H9 (cell line): ENCODE data around the gene MICALL1. TPM values are rescaled to one million over a fixed set of nuclear protein-coding genes. Genes with fewer than 3 reads are reported as not detected.

Experiments used
- DNase-seq: peaks from one replicate; pipeline ENCODE4 v3.0.0-alpha.2; 2017
- H2AFZ ChIP-seq: one replicate; pipeline ENCODE4 v1.6.1; 2013; ENCODE audit warnings: mild to moderate bottlenecking, low read length, control low read depth, moderate library complexity
- H2AK5ac ChIP-seq: 2 replicates; pipeline ENCODE4 v1.6.1; 2013; ENCODE audit warnings: low read length, control low read depth, mixed read lengths; ENCODE audit not compliant: insufficient read length
- H2BK120ac ChIP-seq: one replicate; pipeline ENCODE4 v1.6.1; 2013; ENCODE audit warnings: low read depth, mild to moderate bottlenecking, low read length, control low read depth, inconsistent platforms; ENCODE audit not compliant: poor library complexity, severe bottlenecking
- H2BK12ac ChIP-seq: 2 replicates; pipeline ENCODE4 v1.6.1; 2013; ENCODE audit warnings: low read length, control low read depth, mixed read lengths, low read depth; ENCODE audit not compliant: insufficient read length
- H2BK15ac ChIP-seq: 2 replicates; pipeline ENCODE4 v1.6.1; 2013; ENCODE audit warnings: low read depth, low read length, control low read depth
- H2BK20ac ChIP-seq: one replicate; pipeline ENCODE4 v1.6.1; 2013; ENCODE audit warnings: low read depth, mild to moderate bottlenecking, low read length, control low read depth, inconsistent platforms; ENCODE audit not compliant: poor library complexity, severe bottlenecking
- H2BK5ac ChIP-seq: 2 replicates; pipeline ENCODE4 v1.6.1; 2013; ENCODE audit warnings: low read length, control low read depth, mixed read lengths; ENCODE audit not compliant: insufficient read length
- H3K14ac ChIP-seq: 2 replicates; pipeline ENCODE4 v1.6.1; 2013; ENCODE audit warnings: low read length, control low read depth; ENCODE audit not compliant: insufficient read depth
- H3K18ac ChIP-seq: 2 replicates; pipeline ENCODE4 v1.6.1; 2013; ENCODE audit warnings: low read depth, mild to moderate bottlenecking, mixed read lengths, low read length, control low read depth; ENCODE audit not compliant: insufficient read length
- H3K23ac ChIP-seq: 2 replicates; pipeline ENCODE4 v1.6.1; 2013; ENCODE audit warnings: low read length, control low read depth, mixed read lengths, low read depth; ENCODE audit not compliant: insufficient read length
- H3K23me2 ChIP-seq: 2 replicates; pipeline ENCODE4 v1.6.1; 2013; ENCODE audit warnings: low read depth, mild to moderate bottlenecking, mixed read lengths, low read length, control low read depth; ENCODE audit not compliant: insufficient read length, poor library complexity, severe bottlenecking
- H3K27ac ChIP-seq: 2 replicates; pipeline ENCODE4 v1.5.1; 2013; ENCODE audit warnings: low read length, control low read depth, mixed read lengths, low read depth; ENCODE audit not compliant: insufficient read length
- H3K27me3 ChIP-seq: 2 replicates; pipeline ENCODE4 v1.6.1; 2013; ENCODE audit warnings: low read length, control low read depth, inconsistent platforms; ENCODE audit not compliant: insufficient read depth
- H3K4ac ChIP-seq: 2 replicates; pipeline ENCODE4 v1.6.1; 2013; ENCODE audit warnings: low read depth, mild to moderate bottlenecking, control low read depth, inconsistent platforms, low read length, moderate library complexity
- H3K4me1 ChIP-seq: 2 replicates; pipeline ENCODE4 v1.6.1; 2013; ENCODE audit warnings: low read length, control low read depth, inconsistent platforms; ENCODE audit not compliant: insufficient read depth
- H3K4me2 ChIP-seq: 2 replicates; pipeline ENCODE4 v1.6.1; 2013; ENCODE audit warnings: low read length, control low read depth, mixed read lengths; ENCODE audit not compliant: insufficient read length, insufficient read depth
- H3K56ac ChIP-seq: 2 replicates; pipeline ENCODE4 v1.6.1; 2013; ENCODE audit warnings: low read depth, mild to moderate bottlenecking, mixed read lengths, low read length, control low read depth; ENCODE audit not compliant: insufficient read length
- H3K79me1 ChIP-seq: 2 replicates; pipeline ENCODE4 v1.6.1; 2013; ENCODE audit warnings: low read depth, mild to moderate bottlenecking, moderate library complexity, low read length, control low read depth, inconsistent platforms; ENCODE audit not compliant: insufficient read depth, poor library complexity, severe bottlenecking
- H3K79me2 ChIP-seq: 2 replicates; pipeline ENCODE4 v1.6.1; 2013; ENCODE audit warnings: low read length, control low read depth, inconsistent platforms; ENCODE audit not compliant: insufficient read depth
- H3K9ac ChIP-seq: 2 replicates; pipeline ENCODE4 v1.6.1; 2013; ENCODE audit warnings: low read length, control low read depth, mixed read lengths; ENCODE audit not compliant: insufficient read length; ENCODE audit errors: extremely low read depth
- H3K9me3 ChIP-seq: one replicate; pipeline ENCODE4 v1.6.1; 2013; ENCODE audit warnings: low read depth, low read length, inconsistent platforms; ENCODE audit not compliant: control insufficient read depth
- H3T11ph ChIP-seq: one replicate; pipeline ENCODE4 v1.6.1; 2013; ENCODE audit warnings: mild to moderate bottlenecking, low read length, control low read depth, inconsistent platforms
- H4K20me1 ChIP-seq: one replicate; pipeline ENCODE4 v1.6.1; 2013; ENCODE audit not compliant: control insufficient read depth, insufficient read length, insufficient read depth
- H4K5ac ChIP-seq: 2 replicates; pipeline ENCODE4 v1.6.1; 2013; ENCODE audit warnings: low read depth, mild to moderate bottlenecking, mixed read lengths, low read length, control low read depth; ENCODE audit not compliant: insufficient read length
- H4K8ac ChIP-seq: replicated peaks from 2 replicates; pipeline ENCODE4 v1.6.1; 2013; ENCODE audit warnings: low read length, control low read depth, mixed read lengths, low read depth; ENCODE audit not compliant: insufficient read length
- H4K91ac ChIP-seq: 2 replicates; pipeline ENCODE4 v1.6.1; 2013; ENCODE audit warnings: low read depth, mild to moderate bottlenecking, moderate library complexity, mixed read lengths, low read length, control low read depth; ENCODE audit not compliant: insufficient read length
- H3K27ac Mint-ChIP-seq, 3 experiments: 2 replicates in 2 of 3; 3 replicates in 1 of 3; pipeline ENCODE4 v1.8.0; 2020 to 2021; ENCODE audit warnings: mixed read lengths in 3 of 3, mild to moderate bottlenecking in 1 of 3, moderate library complexity in 1 of 3
- H3K27me3 Mint-ChIP-seq: 2 replicates; pipeline ENCODE4 v1.8.0; 2021; ENCODE audit warnings: low read depth, mild to moderate bottlenecking, moderate library complexity, mixed read lengths
- H3K36me3 Mint-ChIP-seq, 3 experiments: 2 replicates in 2 of 3; 3 replicates in 1 of 3; pipeline ENCODE4 v1.8.0; 2020 to 2021; ENCODE audit warnings: low read depth in 3 of 3, mixed read lengths in 3 of 3; ENCODE audit not compliant: insufficient read depth in 1 of 3
- H3K4me1 Mint-ChIP-seq, 2 experiments: 2 replicates each; pipeline ENCODE4 v1.8.0; 2020; ENCODE audit warnings: mixed read lengths in 2 of 2
- H3K4me3 Mint-ChIP-seq, 2 experiments: 2 replicates in 1 of 2; 3 replicates in 1 of 2; pipeline ENCODE4 v1.8.0; 2020 to 2021; ENCODE audit warnings: mild to moderate bottlenecking in 2 of 2, mixed read lengths in 2 of 2, moderate library complexity in 1 of 2
- H3K9me3 Mint-ChIP-seq, 2 experiments: 2 replicates in 1 of 2; 3 replicates in 1 of 2; pipeline ENCODE4 v1.8.0; 2020; ENCODE audit warnings: mild to moderate bottlenecking in 2 of 2, mixed read lengths in 2 of 2, moderate library complexity in 1 of 2
- CTCF ChIP-seq: fragments of 200-600 bp; sonication (generic); conservative IDR thresholded peaks from 3 replicates; pipeline ENCODE4 v1.8.0; 2021; ENCODE audit warnings: antibody characterized with exemption, mild to moderate bottlenecking
- WGBS: extraction: QIAGEN DNeasy Blood & Tissue Kit; methylation state at CpG from one replicate; pipeline ENCODE4 v1.1.7; 2013; ENCODE audit warnings: missing lambda C conversion rate, low lambda C conversion rate, mixed read lengths; ENCODE audit not compliant: insufficient read length; ENCODE audit errors: extremely low coverage; 5-methylcytosine and 5-hydroxymethylcytosine counted together
- total RNA-seq: library from RNA; stranded (reverse); gene quantifications from 2 replicates; pipeline ENCODE4 v1.2.1, GENCODE V29; 2021

MICALL1 gene
- total RNA-seq, 1 experiment from 2014 or later: 33.3 TPM

GRCh38 chr22:37942133-37942532, 36.0 kb downstream of the MICALL1 start:
- WGBS: no CpG with 5 or more reads among the region's 8 CpGs

More at GRCh38 chr22:37942133-37942532, 36.0 kb downstream of the MICALL1 start:
- no peaks in the 10 kb centered on the region for H3K9me3 Mint-ChIP-seq
- no peak for DNase-seq
- Histone ChIP-seq H3K14ac (no peak overlapping the region; the same call in 1 of the 2 replicates), H3T11ph (no peak overlapping the region), H3K18ac (no peak overlapping the region), H4K5ac (no peak overlapping the region), H3K4me1 (no peaks in the 10 kb centered on the region), H4K20me1 (no peaks in the 10 kb centered on the region), H4K8ac (no peak overlapping the region), H3K27me3 (no peaks in the 10 kb centered on the region), H3K23ac (no peak overlapping the region), H2AK5ac (no peak overlapping the region), H2BK120ac (no peak overlapping the region), H3K56ac (no peak overlapping the region), H2BK12ac (no peak overlapping the region), H3K79me1 (no peaks in the 10 kb centered on the region), H3K4ac (no peak overlapping the region), H3K79me2 (no peaks in the 10 kb centered on the region), H4K91ac (no peak overlapping the region), H3K27ac (no peak overlapping the region), H3K9ac (no peak overlapping the region), H3K23me2 (no peaks in the 10 kb centered on the region), H3K4me2 (no peak overlapping the region), H2BK15ac (no peak overlapping the region), H3K9me3 (no peaks in the 10 kb centered on the region), H2BK5ac (no peak overlapping the region), H2AFZ (no peak overlapping the region), H2BK20ac (no peak overlapping the region)
- no peak overlapping the region for H3K4me3 Mint-ChIP-seq
- H3K27me3 Mint-ChIP-seq: no peaks in the 10 kb centered on the region
- H3K36me3 Mint-ChIP-seq: peaks cover 3 to 34% (median 22%) of the 10 kb centered on the region in 3 experiments; a peak in 6 of 7 replicates
- H3K27ac Mint-ChIP-seq: no peak overlapping the region; a peak in 1 of 7 replicates
- TF ChIP-seq CTCF: no peak
- peaks cover 0 to 4% of the 10 kb centered on the region in 2 experiments; a peak in 1 of 4 replicates for H3K4me1 Mint-ChIP-seq
